ENCODE measurements around the gene PEX10.

The PEX10 gene

DNA sequence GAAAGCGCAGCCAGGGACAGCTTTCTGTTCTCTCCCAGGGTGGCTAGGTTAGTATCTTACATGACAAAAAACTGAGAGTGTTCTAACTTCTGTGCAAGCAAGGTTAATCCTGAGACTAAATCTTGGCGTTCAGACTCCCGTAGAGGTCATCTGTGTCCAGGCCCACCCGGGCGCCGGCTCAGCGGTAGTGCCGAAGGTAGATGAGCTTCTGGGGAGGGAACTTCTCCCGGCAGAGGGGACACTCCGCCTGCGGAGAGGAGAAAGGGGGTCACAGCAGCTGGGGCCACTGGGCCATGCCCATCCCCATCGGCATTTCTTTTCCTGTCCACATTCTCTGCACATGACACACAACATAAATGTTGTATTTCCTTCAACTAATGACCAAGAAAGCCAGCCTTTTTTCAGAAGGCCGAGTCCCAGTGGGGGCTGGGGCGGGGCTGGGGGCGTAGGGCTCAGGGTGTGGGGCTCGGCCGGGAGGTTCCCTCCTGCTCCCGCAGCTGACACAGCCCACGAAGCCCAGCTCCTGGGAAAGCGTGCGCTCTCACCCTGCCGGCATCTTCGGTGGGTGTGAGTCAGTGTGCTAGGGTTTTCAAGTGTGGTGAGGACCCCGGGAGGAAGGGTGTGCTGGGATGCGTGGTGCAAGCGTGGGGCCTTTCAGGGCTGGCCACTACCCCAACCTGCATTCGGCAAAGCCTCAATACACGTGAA is 6.6 kb downstream of the PEX10 start:
- DNase-seq (ENCODE audit: low read depth in 1 of 2, low spot score in 1 of 2): no peak

DNA sequence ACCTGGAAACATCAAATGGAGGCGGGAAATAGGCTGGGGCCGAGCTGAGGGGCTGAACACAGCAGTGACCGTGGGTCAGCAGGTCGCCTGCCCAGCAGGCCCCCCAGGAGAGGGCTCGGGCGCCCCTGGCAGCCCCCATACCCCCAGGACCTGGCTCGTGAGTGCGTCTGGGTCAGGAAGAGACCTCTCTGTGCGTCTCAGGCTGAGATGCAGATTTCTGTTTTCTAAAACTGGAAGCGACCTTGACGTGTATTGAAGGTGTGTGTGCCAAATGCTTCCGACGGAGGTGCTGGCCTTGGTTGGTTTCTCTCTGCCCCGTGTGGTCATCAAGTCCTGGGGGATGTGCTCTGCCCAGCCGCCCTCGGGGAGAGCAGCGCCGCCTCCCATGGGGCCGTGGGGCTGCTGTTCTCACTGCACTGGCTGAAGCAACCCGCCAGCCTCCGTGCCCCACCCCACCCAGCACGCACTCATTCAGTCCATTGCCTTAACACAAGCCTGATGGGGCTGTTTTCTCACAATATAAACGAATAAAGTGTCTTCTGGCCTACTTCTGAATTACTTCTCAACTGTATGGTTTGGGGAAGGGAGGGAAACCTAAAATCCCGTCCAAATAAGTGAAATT is 7.4 kb downstream of the PEX10 start:
- no peak for DNase-seq (ENCODE audit: low read depth in 1 of 2, low spot score in 1 of 2)

DNA sequence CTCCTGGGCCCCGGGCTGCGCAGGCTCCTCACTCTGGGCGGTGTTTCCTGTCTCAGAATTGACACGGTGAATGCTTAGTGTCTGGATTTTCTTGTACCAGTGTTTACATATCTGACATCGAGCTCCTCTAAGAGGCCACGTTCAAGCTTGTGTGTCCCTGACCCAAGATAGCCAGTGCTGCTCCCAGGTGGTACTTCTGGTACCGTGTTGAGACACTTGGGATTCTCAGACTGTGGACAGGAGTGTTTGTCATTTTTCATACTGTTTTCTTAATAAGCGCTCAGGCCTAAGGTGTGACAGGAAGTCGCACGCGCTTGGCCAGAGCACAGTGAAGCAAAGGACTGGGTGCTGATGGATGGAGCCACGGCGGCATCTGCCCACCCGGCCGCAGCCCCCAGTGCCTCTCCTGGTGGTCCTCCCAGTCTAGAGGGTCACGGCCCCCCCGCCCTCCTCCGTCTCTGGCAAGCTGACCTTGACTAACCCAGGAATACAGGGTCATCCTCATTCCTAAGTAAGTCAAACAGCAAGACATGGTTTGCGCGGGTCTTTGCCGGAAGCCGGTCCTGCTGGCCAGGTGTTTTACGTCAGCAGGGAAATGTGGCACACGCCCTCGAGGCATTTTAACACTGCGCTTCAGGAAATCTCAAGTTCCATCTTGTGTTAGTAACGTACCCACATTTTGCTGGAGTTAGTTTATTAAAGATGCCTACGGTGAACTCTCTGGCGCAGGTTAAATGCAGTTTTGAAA is 8.0 kb downstream of the PEX10 start:
- DNase-seq (ENCODE audit: low read depth in 1 of 2, low spot score in 1 of 2): no peak

DNA sequence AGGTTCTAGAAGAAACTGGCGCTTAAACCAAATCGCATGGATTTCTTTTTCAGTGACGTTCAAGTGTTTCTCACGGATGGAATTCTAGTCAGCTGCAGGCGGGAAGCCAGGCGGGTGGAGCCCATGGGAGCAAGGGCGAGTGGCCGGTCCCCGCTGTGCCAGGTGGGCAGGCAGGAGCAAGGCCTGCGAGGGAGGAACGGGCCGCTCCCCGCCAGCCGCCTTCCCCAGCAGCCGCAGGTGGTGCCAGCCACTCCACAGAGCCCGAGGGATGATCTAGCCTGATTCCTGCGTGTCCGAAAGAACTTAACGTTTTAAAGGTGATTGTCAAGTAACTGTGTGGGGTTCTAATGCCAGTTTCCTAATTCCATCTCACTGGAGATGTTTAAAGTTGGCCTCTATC is 9.1 kb downstream of the PEX10 start:
- DNase-seq (ENCODE audit: low read depth in 1 of 2, low spot score in 1 of 2): no peak

DNA sequence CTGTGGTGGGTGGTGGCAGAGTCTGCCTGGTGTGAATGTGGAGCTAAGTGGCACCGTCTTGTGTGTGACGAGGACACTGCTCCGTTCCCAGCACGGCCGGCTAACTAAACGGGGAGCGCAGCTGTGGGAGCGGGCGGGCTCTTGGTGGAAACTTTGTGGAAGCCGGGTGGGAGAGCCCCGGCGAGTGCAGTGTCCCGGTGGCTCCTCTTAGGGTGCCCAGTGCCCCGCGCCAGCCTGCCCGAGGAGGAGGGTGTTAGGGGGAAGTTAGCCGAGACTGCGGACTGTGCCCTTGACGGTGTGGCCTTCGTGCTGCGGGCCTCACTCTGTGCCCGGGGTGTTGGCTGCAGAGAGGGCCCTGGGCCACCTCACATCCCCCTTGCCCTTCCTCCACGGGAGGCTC is 9.9 kb downstream of the PEX10 start:
- no peak for DNase-seq (ENCODE audit: low read depth in 1 of 2, low spot score in 1 of 2)

DNA sequence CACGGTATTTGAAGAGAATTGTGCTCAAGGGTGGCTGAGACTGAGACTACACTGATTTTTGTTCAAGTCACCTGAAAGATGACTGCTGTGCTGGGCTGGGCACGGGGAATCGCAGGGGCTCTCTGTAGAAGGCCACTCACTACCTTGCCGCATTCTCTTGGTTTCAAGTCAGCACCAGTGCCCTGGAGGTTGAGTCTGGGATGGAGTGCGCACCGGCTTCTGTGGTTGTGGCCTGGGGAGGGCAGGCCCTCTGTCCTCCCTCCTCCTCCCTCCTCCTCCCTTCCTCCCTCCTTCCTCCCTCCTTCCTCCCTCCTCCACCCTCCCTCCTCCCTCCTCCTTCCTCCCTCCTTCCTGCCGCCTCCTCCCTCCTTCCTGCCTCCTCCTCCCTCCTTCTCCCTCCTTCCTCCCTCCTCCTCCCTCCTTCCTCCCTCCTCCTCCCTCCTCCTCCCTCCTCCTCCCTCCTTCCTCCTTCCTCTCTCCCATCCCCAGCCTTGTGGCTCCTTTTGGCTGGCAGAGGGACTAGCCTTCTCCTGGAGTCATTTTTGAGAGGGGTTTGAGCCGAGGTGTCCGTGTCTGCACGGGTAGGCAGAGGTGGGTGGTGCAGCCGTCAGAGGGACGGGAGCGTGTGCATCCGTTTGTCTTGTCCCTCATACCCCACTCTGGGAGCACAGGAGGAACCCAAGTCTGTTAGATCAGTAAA is 11.3 kb downstream of the PEX10 start:
- DNase-seq (ENCODE audit: low read depth in 1 of 2, low spot score in 1 of 2): no peak

DNA sequence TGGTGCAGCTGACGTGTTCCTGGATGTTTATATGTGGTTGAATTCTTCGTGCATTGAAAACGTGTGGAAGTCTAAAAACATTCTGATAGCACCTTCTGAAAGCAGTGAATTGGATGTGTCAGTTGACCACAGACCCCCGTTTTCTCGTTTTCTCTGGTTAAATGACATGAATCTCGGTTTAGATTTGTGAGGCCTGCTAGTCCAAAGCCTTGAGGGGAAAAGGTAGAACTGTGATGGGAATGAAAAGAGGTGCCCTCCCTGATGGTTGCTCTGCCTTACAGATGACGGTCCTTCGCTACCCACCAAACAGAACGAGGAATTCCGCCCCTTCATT is 11.8 kb downstream of the PEX10 start:
- DNase-seq (ENCODE audit: low read depth in 1 of 2, low spot score in 1 of 2): no peak

DNA sequence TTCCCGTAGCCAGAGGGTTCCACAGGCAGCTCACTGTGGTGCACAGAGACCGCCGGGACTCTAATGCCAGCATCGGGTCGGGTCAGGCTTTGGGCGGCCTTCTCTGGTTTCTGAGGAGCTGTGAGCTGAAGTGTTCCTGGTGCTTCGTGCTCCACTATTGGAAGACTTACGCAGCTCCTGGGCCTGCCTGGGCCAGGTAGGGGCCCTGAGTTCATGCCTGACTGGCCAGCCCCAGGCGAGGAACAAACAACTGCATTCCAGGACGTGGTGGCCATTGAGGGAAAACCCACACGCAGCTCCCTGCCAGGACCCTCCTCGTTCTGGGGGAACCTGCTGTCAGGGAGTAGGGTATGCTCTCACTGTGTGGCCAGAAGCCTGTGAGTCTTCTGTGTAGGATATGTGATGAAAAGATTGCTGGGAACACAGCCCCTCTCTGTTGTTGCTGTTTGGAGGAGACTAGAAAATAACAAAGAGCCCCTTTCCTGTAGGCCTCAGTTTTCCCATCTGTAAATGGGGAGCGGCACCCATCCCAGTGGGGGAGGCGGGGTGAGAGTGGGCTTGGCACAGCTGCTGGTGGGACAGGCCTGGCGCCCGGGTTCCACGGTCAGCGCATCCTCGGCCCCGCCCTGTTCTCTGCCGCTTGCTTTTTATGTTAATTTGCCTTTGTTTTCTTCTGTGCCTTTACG is 12.3 kb downstream of the PEX10 start:
- DNase-seq (ENCODE audit: low read depth in 1 of 2, low spot score in 1 of 2): no peak

DNA sequence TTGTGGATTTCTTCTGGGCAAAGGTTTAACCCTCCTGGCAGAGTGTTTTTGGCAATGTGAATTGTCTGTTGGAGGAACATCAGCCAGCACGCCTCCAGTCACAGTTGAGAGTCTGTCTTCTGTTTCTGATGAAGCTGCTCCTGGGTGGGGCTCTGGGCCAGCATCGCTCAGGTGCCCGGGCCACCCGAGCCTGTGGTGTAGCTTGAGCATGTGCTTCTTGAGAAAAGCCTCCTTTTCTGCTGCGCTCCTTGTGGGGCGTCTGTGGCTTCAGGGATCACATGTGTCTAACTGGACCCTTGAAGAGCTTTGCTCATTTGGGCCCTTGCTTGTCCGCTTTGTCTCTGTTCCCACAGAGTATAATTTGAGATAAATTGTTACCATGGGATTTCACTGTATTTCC is 13.5 kb downstream of the PEX10 start:
- DNase-seq (ENCODE audit: low read depth in 1 of 2, low spot score in 1 of 2): no peak

DNA sequence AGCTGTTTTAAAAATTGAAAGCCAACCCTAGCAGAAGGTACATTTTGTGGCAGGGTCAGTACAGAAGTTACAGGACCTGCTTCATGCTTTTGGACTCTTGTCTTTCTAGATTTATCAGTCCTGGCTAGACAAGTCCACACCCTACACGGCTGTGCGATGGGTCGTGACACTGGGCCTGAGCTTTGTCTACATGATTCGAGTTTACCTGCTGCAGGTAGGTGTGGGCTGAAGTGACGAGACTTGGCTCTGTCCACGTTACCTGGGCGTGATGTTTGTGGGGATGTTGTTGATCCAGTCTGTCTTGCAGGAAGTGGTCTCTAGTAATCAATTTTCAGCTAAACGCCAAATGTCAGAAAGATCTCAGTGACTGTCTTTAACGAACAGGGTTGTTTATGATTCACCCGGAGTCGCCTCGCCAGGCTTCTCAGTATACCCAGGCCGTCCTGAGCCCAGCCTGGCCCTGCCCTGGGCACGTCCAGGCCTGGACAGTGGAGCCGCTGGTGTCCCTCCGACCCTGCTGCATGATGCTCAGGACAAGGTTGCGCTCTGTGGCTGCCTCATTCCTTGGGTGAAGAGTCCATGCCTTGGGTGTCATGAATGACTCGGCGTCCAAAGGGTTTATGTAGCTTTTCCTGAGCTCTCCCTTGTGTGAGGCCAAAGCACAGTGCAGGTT is 15.2 kb downstream of the PEX10 start:
- DNase-seq (ENCODE audit: low read depth in 1 of 2, low spot score in 1 of 2): no peak

DNA sequence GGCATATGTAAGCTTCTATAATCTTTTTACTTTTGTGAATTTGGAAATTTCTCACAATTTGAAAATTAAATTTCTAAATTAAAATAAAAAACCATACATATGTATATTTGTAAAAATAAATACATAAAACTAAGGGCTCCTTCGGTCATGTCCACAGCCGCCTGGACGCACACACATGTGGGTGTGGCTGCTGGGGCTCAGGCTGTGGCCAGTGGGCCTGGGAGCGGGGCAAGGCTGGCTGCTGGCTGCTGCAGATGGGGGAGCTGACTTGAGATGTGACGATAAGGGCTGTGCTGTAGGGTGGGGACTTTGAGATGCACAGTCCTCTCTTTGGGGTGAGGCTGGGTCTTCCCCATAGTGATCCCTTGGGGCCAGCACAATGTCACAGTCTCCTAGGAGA is 15.9 kb downstream of the PEX10 start:
- no peak for DNase-seq (ENCODE audit: low read depth in 1 of 2, low spot score in 1 of 2)

DNA sequence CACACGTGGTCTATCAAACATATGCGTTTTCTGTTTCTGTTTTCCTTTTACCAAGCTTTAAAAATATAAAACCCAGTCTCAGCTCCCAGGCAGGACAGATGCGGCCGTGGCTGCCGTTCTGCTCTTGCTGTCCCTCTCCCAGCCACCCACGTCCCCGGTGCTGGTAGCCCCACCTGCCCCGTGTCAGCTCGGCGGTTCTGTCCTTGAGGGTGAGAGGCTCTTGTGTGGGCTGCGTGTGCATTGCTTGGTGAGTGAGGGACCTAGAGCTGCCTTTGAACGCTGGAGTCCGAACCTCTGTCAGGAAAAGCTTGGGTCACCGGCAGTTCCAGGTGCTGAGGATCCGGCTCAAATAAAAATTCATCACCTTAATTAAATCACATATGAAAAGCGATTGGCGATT is 16.3 kb downstream of the PEX10 start:
- no peak for DNase-seq (ENCODE audit: low read depth in 1 of 2, low spot score in 1 of 2)

DNA sequence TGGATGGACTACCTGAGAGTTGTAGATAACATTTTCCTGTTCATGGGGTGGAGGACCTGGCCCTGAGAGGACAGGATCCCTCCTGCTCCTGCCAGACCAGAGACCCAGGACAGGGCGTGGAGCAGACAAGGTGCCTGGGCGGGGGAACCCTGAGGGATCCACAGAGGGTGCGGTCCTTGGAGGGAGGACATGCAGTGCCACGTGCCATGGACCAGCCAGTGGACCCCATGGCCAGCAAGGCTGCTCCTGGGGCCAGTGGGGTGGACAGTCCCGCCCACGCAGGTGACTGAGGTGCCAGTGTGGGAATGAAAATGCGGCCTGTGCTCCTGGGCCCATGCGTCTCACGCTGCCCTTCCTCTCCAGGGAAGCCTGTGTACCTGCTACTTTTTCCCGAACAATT is 17.1 kb downstream of the PEX10 start:
- no peak for DNase-seq (ENCODE audit: low read depth in 1 of 2, low spot score in 1 of 2)

DNA sequence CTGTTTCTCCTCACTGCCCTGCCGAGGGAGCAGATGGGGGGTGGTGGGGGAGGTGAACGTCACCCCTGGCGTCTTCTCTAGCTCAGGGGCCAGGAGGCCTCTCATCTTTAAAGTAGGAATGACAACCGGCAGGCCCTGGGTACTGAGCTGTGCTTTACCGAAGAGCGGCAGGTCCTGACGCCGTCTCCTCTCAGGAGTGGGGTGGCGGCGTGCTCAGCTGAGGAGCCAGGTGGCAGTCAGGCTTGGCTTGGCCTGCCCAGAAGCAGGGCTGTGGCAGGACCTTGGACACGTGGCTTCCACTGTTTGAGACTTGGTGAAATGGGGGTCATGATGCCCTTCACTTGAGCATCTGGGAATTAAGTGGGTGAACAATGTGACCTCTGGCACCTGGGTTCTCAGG is 17.6 kb downstream of the PEX10 start:
- no peak for DNase-seq (ENCODE audit: low read depth in 1 of 2, low spot score in 1 of 2)

DNA sequence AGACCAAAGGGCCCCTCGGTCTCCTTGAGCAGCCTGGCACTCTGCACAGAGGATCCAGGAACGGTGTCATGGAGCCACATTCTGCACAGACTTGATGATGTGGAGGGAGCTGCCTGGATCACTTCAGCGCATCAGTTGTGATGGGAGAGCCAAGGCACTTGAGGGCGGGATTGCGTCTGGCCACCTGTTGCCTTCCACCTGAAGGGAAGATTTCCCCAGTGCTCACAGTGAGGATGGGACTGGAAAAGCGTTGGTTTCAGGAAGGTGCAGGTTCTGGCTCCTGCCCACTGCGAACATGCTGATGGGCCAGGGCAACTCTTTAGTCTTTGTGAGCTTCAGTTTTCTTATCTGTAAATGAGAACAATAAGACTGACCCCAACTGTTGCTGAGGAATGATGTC is 18.1 kb downstream of the PEX10 start:
- no peak for DNase-seq (ENCODE audit: low read depth in 1 of 2, low spot score in 1 of 2)

DNA sequence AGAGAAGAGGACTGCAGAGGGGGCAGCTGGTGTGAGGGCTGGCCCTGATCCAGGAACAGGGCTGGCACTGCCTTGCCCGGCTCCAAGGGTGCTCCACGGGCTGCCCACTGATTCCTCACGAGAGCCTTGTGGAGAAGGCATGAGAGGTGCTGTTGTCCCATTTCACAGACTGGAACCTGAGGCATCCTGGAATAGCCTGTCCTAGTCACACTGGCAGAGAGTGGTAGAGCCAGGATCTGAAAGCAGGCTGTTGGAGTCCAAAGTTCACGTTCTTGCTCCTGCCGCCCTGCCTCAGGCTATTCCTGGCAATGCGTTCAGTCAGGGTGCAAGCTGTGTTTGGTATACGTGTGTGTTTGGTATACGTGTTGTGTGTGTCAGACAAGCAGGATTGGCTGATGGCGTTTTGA is 18.9 kb downstream of the PEX10 start:
- no peak for DNase-seq (ENCODE audit: low read depth in 1 of 2, low spot score in 1 of 2)

DNA sequence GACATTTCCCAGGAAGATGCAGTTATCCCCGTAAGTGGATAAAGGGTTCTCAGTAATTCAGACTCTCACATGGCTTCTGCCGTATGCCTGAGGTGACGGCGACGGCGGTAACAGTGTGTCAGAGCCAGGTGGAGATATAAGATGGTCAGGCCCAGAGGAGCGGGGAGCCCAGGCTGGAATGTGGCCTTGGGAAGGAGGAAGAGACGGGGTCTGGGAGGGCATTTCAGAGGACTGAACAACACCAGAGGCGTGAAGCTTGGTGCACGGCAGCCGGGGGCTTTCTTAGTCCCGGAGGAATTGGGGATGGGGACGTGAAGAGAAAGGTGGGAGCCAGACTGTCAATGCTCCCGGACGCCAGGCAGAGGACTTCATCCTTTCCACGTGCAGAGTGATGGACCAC is 19.7 kb downstream of the PEX10 start:
- DNase-seq (ENCODE audit: low read depth in 1 of 2, low spot score in 1 of 2): no peak

DNA sequence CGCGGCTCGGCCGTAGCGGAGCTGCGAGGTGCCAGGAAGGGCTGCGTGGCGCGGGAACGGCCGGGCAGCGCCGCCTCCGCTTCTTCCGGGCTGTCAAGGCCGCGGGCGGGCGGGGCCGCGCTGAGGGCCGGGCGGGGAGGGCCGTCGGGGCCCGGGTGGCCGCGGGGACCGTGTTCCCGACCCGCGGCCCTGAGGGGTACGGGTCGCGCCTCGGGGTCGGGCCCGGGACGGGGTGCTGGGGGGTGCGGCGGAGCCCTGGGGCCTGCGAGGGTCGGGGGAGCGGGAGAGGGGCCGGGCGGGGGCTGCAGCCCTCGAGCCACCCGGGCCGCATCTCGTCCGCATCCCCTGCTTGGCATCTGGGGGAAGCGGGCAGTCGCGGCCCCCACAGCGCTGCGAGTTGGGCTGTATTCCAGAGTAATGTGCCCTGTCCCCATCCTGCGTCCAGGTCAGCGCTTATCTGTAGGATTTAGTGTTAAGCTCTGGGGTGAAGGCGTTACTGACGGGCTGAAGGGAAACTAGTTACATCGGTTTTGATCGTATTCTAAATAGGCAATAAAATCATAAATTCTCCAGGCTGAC is 20.3 kb downstream of the PEX10 start:
- no peak for DNase-seq (ENCODE audit: low read depth in 1 of 2, low spot score in 1 of 2)

DNA sequence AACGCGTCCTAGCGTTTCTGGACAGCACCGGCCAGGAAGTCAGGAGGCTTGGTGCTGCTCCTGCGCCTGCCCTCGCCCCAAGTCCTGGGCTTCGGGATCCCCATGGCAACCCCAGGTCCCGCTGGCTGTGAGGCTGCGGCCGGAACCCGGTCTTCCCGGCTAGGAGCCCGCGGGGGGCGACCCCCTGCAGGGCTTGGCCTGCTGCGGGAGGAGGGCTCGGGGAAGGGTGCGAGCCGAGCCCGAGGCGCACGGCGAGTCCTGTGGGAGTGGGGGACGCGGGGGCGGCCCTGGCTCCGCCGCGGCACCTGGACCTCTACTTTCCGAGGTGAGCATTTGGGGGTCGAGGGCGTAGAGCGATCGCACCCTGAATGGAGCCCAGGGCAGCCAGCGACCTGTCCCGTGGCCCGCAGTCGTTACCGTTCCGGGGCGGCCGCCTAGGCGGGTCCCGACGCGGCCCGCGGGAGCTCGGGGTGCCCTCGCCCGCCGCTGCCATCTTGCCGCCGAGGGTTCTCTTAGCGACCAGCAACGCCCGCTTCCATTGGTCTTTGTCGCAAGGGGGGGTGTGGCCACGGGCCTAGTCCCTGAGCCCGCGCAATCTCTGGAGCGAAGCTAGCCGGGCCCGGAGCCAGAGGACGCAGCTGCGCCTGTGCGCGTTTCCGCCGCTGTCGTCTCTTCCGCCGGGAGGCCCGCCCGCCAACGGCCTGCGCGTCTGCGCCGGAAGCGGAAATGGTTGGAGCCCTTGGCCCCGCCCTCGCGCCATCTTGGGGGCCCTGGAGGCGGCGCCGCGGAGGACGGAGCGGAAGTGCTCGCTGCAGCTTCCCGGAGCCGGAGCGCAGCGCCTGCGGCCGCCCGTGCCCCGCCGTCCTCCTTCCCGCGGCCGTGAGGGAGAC is 21.1 kb downstream of the PEX10 start, which contains the start of the genes MORN1 and RER1:
TSS of gene MORN1 (minus strand) at position 514 of the 890 bp plus-strand sequence. CDS start at position 493, 21 bp downstream.
TSS of gene RER1 (plus strand) at position 801 of the 890 bp plus-strand sequence. CDS start 3,950 bp downstream, outside the sequence.
- DNase-seq (ENCODE audit: low read depth in 1 of 2, low spot score in 1 of 2): peak; percentile 98 to 99
